ENCODE measurements around the gene TTC28.

GRCh38 chr22:28310299-28310698, 369.3 kb downstream of the TTC28 start:
- no peak for TF ChIP-seq EZH2phosphoT487 (conservative IDR thresholded peaks at IDR 0.05; ENCODE audit: low read length)
- TF ChIP-seq CTCF (IDR thresholded peaks at IDR 0.05; ENCODE audit: insufficient read depth, low read length, poor library complexity, severe bottlenecking), result no peak

Measured in SU-DHL-6 (cell line).